A673 (cell line): ENCODE results near the gene PPP1R13B. TPM values are rescaled to one million over a fixed set of nuclear protein-coding genes. Genes with fewer than 3 reads are reported as not detected.

ENCODE experiments used
- BruUV-seq: library from RNA; stranded (reverse); fragments of 400-500 nt; replicated peaks from 2 replicates; lab custom pipeline; 2021; lab: Mats Ljungman, UMichigan
- CTCF ChIA-PET: fragments of 300-600 bp; sonication (Branson Sonifier 250); formaldehyde crosslinking; loops from one replicate; lab custom pipeline; 2022; ENCODE audit warnings: antibody characterized with exemption; lab: Charles Lee
- POLR2A ChIA-PET: fragments of 300-600 bp; sonication (Branson Sonifier 250); formaldehyde crosslinking; loops from one replicate; lab custom pipeline; 2022; ENCODE audit warnings: antibody characterized with exemption; ENCODE audit not compliant: low non-redundant PET; lab: Charles Lee
- DNase-seq: peaks from one replicate; pipeline ENCODE4 v3.0.0-alpha.2; 2015; ENCODE audit warnings: low spot score
- H3K27ac ChIP-seq: fragments of 200-600 bp; sonication (generic); 2 replicates; pipeline ENCODE4 v1.5.1; 2016; ENCODE audit warnings: mixed run types, low read depth, mild to moderate bottlenecking, mixed read lengths, antibody characterized with exemption, low read length; ENCODE audit not compliant: poor library complexity, severe bottlenecking
- H3K27me3 ChIP-seq: fragments of 200-600 bp; sonication (generic); replicated peaks from 2 replicates; pipeline ENCODE4 v1.6.1; 2017; ENCODE audit warnings: mixed run types, low read depth, mild to moderate bottlenecking, mixed read lengths, antibody characterized with exemption, low read length; ENCODE audit not compliant: insufficient read depth, poor library complexity
- H3K36me3 ChIP-seq: fragments of 200-600 bp; sonication (generic); 2 replicates; pipeline ENCODE4 v1.6.1; 2016; ENCODE audit warnings: mixed run types, mild to moderate bottlenecking, mixed read lengths, antibody characterized with exemption, low read length; ENCODE audit not compliant: insufficient read depth, poor library complexity, severe bottlenecking
- H3K4me1 ChIP-seq: fragments of 200-600 bp; sonication (generic); 2 replicates; pipeline ENCODE4 v1.6.1; 2017; ENCODE audit warnings: mixed run types, mild to moderate bottlenecking, mixed read lengths, antibody characterized with exemption, low read length; ENCODE audit not compliant: insufficient read depth, poor library complexity, severe bottlenecking
- H3K4me3 ChIP-seq: fragments of 200-600 bp; sonication (generic); 2 replicates; pipeline ENCODE4 v1.5.1; 2016; ENCODE audit warnings: low read depth, mixed run types, mild to moderate bottlenecking, mixed read lengths, low read length; ENCODE audit not compliant: poor library complexity, severe bottlenecking
- H3K9me3 ChIP-seq: fragments of 200-600 bp; sonication (generic); 2 replicates; pipeline ENCODE4 v1.6.1; 2016; ENCODE audit warnings: mixed run types, low read depth, mild to moderate bottlenecking, mixed read lengths, antibody characterized with exemption, low read length; ENCODE audit not compliant: poor library complexity, severe bottlenecking
- EZH2 ChIP-seq: fragments of 200-600 bp; sonication (generic); IDR thresholded peaks from 2 replicates; pipeline ENCODE4 v1.6.1; 2017; ENCODE audit warnings: borderline replicate concordance, low read depth, mild to moderate bottlenecking, mixed read lengths, antibody characterized with exemption, low read length; ENCODE audit not compliant: poor library complexity, severe bottlenecking
- intact Hi-C: fragments of 100-400 bp; cut with micrococcal nuclease; formaldehyde crosslinking; loops from one replicate; pipeline ENCODE4 v1.10.0; 2022; ENCODE audit not compliant: unreplicated experiment
- total RNA-seq: library from RNA; stranded (reverse); gene quantifications from 2 replicates; pipeline ENCODE4 v1.2.3, GENCODE V29; 2021
- TF ChIP-seq, protein P1 (sequence below): fragments of 300-800, 200-600 bp; sonication (generic); conservative IDR thresholded peaks from 2 replicates; pipeline ENCODE4 v1.5.1; 2017; ENCODE audit warnings: low read depth, mild to moderate bottlenecking, antibody characterized with exemption, low read length, moderate library complexity, mixed read lengths

Gene PPP1R13B
- total RNA-seq, 1 experiment from 2014 or later = 4.8 TPM

- DNase-seq = no peak
- peaks cover 33% of the 10 kb centered on the region for H3K36me3 ChIP-seq
- H3K4me3 ChIP-seq = no peak overlapping the region
- H3K4me1 ChIP-seq = peaks cover 26% of the 10 kb centered on the region
- intact Hi-C loops = no loop called here
- ChIA-PET CTCF (no interaction called here), POLR2A (no interaction called here)
- no peaks in the 10 kb centered on the region for H3K27me3 ChIP-seq
- peak overlapping the region; percentile 67 for H3K27ac ChIP-seq
- BruUV-seq = no TSS peak
- H3K9me3 ChIP-seq = no peaks in the 10 kb centered on the region
- TF ChIP-seq EZH2 = no peak
- TF ChIP-seq, protein P1, sequence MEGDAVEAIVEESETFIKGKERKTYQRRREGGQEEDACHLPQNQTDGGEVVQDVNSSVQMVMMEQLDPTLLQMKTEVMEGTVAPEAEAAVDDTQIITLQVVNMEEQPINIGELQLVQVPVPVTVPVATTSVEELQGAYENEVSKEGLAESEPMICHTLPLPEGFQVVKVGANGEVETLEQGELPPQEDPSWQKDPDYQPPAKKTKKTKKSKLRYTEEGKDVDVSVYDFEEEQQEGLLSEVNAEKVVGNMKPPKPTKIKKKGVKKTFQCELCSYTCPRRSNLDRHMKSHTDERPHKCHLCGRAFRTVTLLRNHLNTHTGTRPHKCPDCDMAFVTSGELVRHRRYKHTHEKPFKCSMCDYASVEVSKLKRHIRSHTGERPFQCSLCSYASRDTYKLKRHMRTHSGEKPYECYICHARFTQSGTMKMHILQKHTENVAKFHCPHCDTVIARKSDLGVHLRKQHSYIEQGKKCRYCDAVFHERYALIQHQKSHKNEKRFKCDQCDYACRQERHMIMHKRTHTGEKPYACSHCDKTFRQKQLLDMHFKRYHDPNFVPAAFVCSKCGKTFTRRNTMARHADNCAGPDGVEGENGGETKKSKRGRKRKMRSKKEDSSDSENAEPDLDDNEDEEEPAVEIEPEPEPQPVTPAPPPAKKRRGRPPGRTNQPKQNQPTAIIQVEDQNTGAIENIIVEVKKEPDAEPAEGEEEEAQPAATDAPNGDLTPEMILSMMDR = no peak
Observed at GRCh38 chr14:103712633-103713247, 134.6 kb downstream of the PPP1R13B start.

DNA sequence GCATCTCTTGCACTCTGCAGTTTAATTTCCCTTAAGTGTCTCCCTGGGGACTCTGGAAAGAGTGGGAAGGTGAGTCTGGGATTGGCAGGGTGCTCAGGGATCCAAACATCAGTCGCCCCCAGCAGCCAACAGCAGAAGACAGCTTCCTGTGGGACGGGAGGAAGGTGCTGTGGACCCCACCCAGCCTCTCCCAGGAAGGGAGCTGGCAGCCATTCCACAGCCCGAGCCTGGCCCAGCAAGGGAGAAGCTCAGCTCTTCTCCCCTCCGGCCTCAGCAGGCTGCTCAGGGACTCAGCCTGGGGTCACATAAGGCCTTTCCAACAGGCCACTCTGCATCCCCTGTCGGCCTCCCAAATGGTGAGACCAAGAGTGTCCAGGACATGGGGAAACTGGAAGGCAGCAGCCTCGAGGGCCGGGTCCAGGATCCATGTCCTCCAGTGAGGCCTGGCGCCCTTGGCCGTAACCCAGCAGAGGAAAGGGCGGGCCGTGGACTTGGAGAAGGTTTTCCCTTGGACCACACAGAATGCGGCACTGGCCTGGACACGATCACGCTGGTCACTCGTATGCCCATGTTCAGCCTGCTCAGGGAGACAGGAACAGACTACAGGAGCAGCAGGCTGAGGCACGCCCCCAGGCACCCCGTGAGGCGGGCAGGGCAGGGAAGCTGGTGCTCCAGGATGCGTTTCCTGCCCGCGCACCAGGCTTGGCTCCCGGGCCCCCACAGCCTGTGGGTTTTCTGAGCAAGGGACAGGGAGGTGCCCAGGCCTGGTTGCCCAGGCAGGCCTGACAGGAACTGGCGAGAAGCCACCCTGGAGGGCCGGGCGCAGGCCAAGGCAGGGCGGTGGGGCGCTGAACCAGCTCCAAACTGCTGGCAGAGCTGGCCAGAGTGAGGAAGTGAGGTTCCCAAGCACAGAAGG is 135.6 kb downstream of the PPP1R13B start:
- Histone ChIP-seq H3K4me3 (no peak overlapping the region), H3K36me3 (peaks cover 42% of the 10 kb centered on the region), H3K27ac (peak overlapping the region; percentile 67), H3K9me3 (no peaks in the 10 kb centered on the region), H3K4me1 (peaks cover 24% of the 10 kb centered on the region), H3K27me3 (no peaks in the 10 kb centered on the region)
- TF ChIP-seq, protein P1 = no peak
- TF ChIP-seq EZH2 = no peak
- peak; percentile 58 for DNase-seq
- intact Hi-C loops = no loop called here
- no TSS peak for BruUV-seq
- ChIA-PET CTCF (no interaction called here), POLR2A (no interaction called here)

DNA sequence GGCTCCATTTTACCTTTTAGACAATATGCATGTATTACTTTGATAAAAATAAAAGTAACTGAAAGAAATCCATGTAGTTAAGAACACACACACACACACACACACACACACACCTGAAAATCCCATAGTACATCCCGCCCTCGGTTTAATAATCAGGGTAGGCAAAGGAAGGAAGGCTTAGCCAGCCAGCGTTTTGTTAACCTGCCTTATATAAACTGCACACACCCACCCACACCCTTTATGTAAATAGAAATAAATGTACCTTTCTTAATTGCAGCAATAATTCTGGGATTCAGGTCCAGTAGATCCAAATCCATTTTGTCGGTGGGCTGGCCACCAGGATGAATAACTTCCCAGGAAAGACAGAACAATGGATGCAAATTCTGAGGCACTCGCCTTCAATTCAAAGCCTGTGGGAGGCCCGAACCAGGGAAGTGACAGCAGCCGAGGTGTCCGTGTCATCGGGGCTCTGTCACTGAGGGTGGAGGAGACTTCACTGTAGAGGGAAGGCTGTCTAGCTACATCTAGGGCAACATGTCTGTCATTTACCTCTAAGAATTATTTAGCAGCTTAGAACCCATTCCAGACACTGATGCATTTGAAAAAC is 136.5 kb downstream of the PPP1R13B start:
- intact Hi-C loops = no loop called here
- no TSS peak for BruUV-seq

More for the DNA sequence above, 136.5 kb downstream of the PPP1R13B start:
- Histone ChIP-seq H3K27me3 (no peaks in the 10 kb centered on the region), H3K27ac (peak overlapping the region; percentile 67), H3K4me3 (no peak overlapping the region), H3K36me3 (peaks cover 51% of the 10 kb centered on the region), H3K9me3 (no peaks in the 10 kb centered on the region), H3K4me1 (peaks cover 20% of the 10 kb centered on the region)
- no peak for TF ChIP-seq EZH2
- TF ChIP-seq, protein P1 = no peak
- POLR2A ChIA-PET = no interaction called here
- no peak for DNase-seq
- CTCF ChIA-PET = interaction anchor here (0.7 kb wide), 1 partner anchor 97 kb away, joined by 5 read pairs; no protein-coding TSS in a partner anchor
